SK-N-SH (cell line): ENCODE results near the gene ERGIC2. TPM values are rescaled to one million over a fixed set of nuclear protein-coding genes. Genes with fewer than 3 reads are reported as not detected.

Source experiments
- CTCF ChIA-PET: fragments of 300-600, 350-600 bp; formaldehyde crosslinking; extraction: SDS; loops from one replicate; lab custom pipeline; 2021; lab: Yijun Ruan, JAX
- POLR2A ChIA-PET: fragments of 350-600 bp; sonication (Branson Sonifier 250); formaldehyde crosslinking; extraction: SDS; loops from one replicate; lab custom pipeline; 2020; ENCODE audit warnings: antibody characterized with exemption, inconsistent platforms; lab: Yijun Ruan, JAX
- DNase-seq: peaks from one replicate; pipeline ENCODE4 v3.0.0; 2012
- H2AFZ ChIP-seq: fragments of 200-600 bp; sonication (generic); 2 replicates; pipeline ENCODE4 v1.8.1; 2016; ENCODE audit warnings: antibody characterized with exemption, mild to moderate bottlenecking, low read depth
- H3F3A ChIP-seq: fragments of 200-600 bp; sonication (generic); replicated peaks from 2 replicates; pipeline ENCODE3; 2016; ENCODE audit warnings: antibody characterized with exemption, mild to moderate bottlenecking; ENCODE audit not compliant: insufficient read depth
- H3K27ac ChIP-seq, 2 experiments: fragments of 200-500 bp in 1 of 2; fragments of 200-600 bp in 1 of 2; sonication (Bioruptor generic) in 1 of 2; sonication (generic), shearing (Covaris generic) in 1 of 2; 2 replicates each; pipeline versions ENCODE4 v1.5.1 to v1.6.1; 2014 to 2016; ENCODE audit warnings: low read depth in 2 of 2, inconsistent platforms in 1 of 2, low read length in 1 of 2, mild to moderate bottlenecking in 1 of 2, mixed read lengths in 1 of 2
- H3K27me3 ChIP-seq: fragments of 200-600 bp; sonication (generic), shearing (Covaris generic); 2 replicates; pipeline ENCODE4 v1.6.1; 2016; ENCODE audit warnings: mixed run types; ENCODE audit not compliant: insufficient read depth
- H3K36me3 ChIP-seq, 2 experiments: fragments of 200-500 bp in 1 of 2; fragments of 200-600 bp in 1 of 2; sonication (Bioruptor generic) in 1 of 2; sonication (generic) in 1 of 2; replicated peaks in 1 of 2; 2 replicates each; pipeline versions ENCODE3 to v1.5.1; 2014 to 2016; ENCODE audit warnings: low read length in 1 of 2, mild to moderate bottlenecking in 1 of 2; ENCODE audit not compliant: insufficient read depth in 2 of 2, control insufficient read depth in 1 of 2
- H3K4me1 ChIP-seq, 2 experiments: fragments of 200-500 bp in 1 of 2; fragments of 200-600 bp in 1 of 2; sonication (Bioruptor generic) in 1 of 2; sonication (generic), shearing (Covaris generic) in 1 of 2; 2 replicates each; pipeline versions ENCODE4 v1.5.1 to v1.6.1; 2014 to 2016; ENCODE audit warnings: low read depth in 1 of 2, low read length in 1 of 2, mixed run types in 1 of 2; ENCODE audit not compliant: insufficient read depth in 2 of 2, control insufficient read depth in 1 of 2
- H3K4me2 ChIP-seq: fragments of 200-600 bp; sonication (generic), shearing (Covaris generic); 2 replicates; pipeline ENCODE4 v1.6.1; 2017; ENCODE audit warnings: mixed run types
- H3K4me3 ChIP-seq, 2 experiments: fragments of 200-500 bp in 1 of 2; fragments of 200-600 bp in 1 of 2; sonication (Bioruptor generic) in 1 of 2; sonication (generic), shearing (Covaris generic) in 1 of 2; 2 replicates each; pipeline versions ENCODE4 v1.5.1 to v1.8.1; 2014 to 2016; ENCODE audit warnings: low read depth in 2 of 2, inconsistent platforms in 1 of 2, low read length in 1 of 2, mild to moderate bottlenecking in 1 of 2, mixed read lengths in 1 of 2, moderate library complexity in 1 of 2
- H3K79me2 ChIP-seq: fragments of 200-600 bp; sonication (generic); 2 replicates; pipeline ENCODE4 v1.8.1; 2017; ENCODE audit warnings: mild to moderate bottlenecking; ENCODE audit not compliant: insufficient read depth
- H3K9ac ChIP-seq: fragments of 200-600 bp; sonication (generic); 2 replicates; pipeline ENCODE4 v1.6.1; 2017; ENCODE audit warnings: mixed run types
- H3K9me2 ChIP-seq: fragments of 200-600 bp; sonication (generic); 2 replicates; pipeline ENCODE4 v1.6.1; 2017; ENCODE audit warnings: mixed run types
- H3K9me3 ChIP-seq: fragments of 200-600 bp; sonication (generic); 2 replicates; pipeline ENCODE4 v1.6.1; 2017; ENCODE audit warnings: mixed run types, mild to moderate bottlenecking, moderate library complexity
- H4K20me1 ChIP-seq: fragments of 200-600 bp; sonication (generic); 2 replicates; pipeline ENCODE4 v1.6.1; 2017; ENCODE audit warnings: mild to moderate bottlenecking, mixed run types; ENCODE audit not compliant: insufficient read depth
- EZH2phosphoT487 ChIP-seq: fragments of 200-600 bp; sonication (generic); IDR thresholded peaks from 2 replicates; pipeline ENCODE4 v1.6.1; 2017; ENCODE audit warnings: low read depth, mixed run types, mild to moderate bottlenecking, antibody characterized with exemption, moderate library complexity, borderline replicate concordance
- IRF3 ChIP-seq: fragments of 150-350 bp; IDR thresholded peaks from 2 replicates; pipeline ENCODE4 v1.6.1; 2016; ENCODE audit warnings: mild to moderate bottlenecking, low read depth, low read length
- MAX ChIP-seq: IDR thresholded peaks from 2 replicates; pipeline ENCODE4 v1.4.0; 2012; ENCODE audit warnings: low read depth
- MEF2A ChIP-seq: IDR thresholded peaks from 2 replicates; pipeline ENCODE4 v1.4.0; 2012; ENCODE audit warnings: low read depth, borderline replicate concordance
- NRF1 ChIP-seq: IDR thresholded peaks from 2 replicates; pipeline ENCODE4 v1.6.1; 2012; ENCODE audit warnings: low read depth, mild to moderate bottlenecking, low read length
- RAD21 ChIP-seq: IDR thresholded peaks from 2 replicates; pipeline ENCODE4 v1.6.1; 2012; ENCODE audit warnings: mild to moderate bottlenecking, low read length
- RCOR1 ChIP-seq: fragments of 150-350 bp; IDR thresholded peaks from 2 replicates; pipeline ENCODE4 v1.6.1; 2017; ENCODE audit warnings: antibody characterized with exemption, low read length
- RXRA ChIP-seq: IDR thresholded peaks from 2 replicates; pipeline ENCODE4 v1.4.0; 2012; ENCODE audit warnings: low read depth, mild to moderate bottlenecking, borderline replicate concordance
- SMC3 ChIP-seq: IDR thresholded peaks from 2 replicates; pipeline ENCODE4 v1.6.1; 2012; ENCODE audit warnings: low read depth, low read length, improper control_type of control experiment
- TAF1 ChIP-seq: IDR thresholded peaks from 2 replicates; pipeline ENCODE4 v1.6.1; 2012; ENCODE audit warnings: low read depth, mild to moderate bottlenecking, low read length, moderate library complexity, borderline replicate concordance
- YY1 ChIP-seq: IDR thresholded peaks from 2 replicates; pipeline ENCODE4 v1.4.0; 2012; ENCODE audit warnings: low read depth, mild to moderate bottlenecking
- WGBS: methylation state at CpG from one replicate; pipeline ENCODE4 v1.1.6; 2017; ENCODE audit warnings: low lambda C conversion rate; 5-methylcytosine and 5-hydroxymethylcytosine counted together
- polyA plus RNA-seq, 3 experiments: library from polyadenylated mRNA; depleted of rRNA; stranded (reverse); fragments of >200 nt; gene quantifications; 2 replicates each; pipeline ENCODE4 v1.2.3, GENCODE V29; 2012
- TF ChIP-seq, protein P1 (sequence below): fragments of 150-350 bp; IDR thresholded peaks from 2 replicates; pipeline ENCODE4 v1.6.1; 2017; ENCODE audit warnings: antibody characterized with exemption, low read length, low read depth, borderline replicate concordance
- TF ChIP-seq, protein P2 (sequence below): IDR thresholded peaks from 2 replicates; pipeline ENCODE4 v1.4.0; 2012; ENCODE audit warnings: low read depth, borderline replicate concordance

ERGIC2 gene
- polyA plus RNA-seq, 1 of the 3 experiments (the other 2 are of a cell fraction) = 22.1 TPM

DNA sequence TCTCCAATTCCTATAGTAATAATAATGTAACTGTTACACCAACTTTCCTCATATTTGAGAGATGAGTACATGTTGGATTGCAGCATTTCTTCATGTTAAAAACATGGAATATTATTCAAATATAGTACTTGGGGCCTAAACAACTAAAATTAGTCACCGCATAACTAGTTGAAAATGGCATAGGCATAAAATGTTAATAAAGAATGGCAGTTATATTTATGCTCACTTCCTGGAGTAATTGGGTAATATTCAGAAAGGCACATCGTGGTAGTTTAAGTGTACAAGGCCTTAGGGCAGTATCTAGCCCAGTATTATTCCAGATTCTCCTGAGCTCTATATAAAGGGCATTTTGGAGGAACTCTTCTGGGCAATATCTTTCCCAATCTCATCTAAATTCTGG is 46.0 kb downstream of the ERGIC2 start:
- WGBS = 93% methylated on average over 2 of the region's 2 CpGs
- H3K27me3 ChIP-seq = no peaks in the 10 kb centered on the region
- no peak overlapping the region for H2AFZ ChIP-seq
- H3K9ac ChIP-seq = no peak overlapping the region
- no peak for DNase-seq
- no peaks in the 10 kb centered on the region for H3K4me1 ChIP-seq
- CTCF ChIA-PET = interaction anchor here (2.1 to 2.3 kb wide), 2 partner anchors 17 to 261 kb away, joined by 5 to 9 read pairs; no protein-coding TSS in a partner anchor
- H3K4me2 ChIP-seq = no peak overlapping the region
- H3K27ac ChIP-seq = no peak overlapping the region
- H3K36me3 ChIP-seq = peaks cover 15 to 38% of the 10 kb centered on the region in 2 experiments
- no peak overlapping the region for H3K4me3 ChIP-seq
- no peaks in the 10 kb centered on the region for H3F3A ChIP-seq
- no peaks in the 10 kb centered on the region for H3K79me2 ChIP-seq
- POLR2A ChIA-PET = no interaction called here
- TF ChIP-seq IRF3 (no peak), YY1 (no peak)
- TF ChIP-seq, protein P1, sequence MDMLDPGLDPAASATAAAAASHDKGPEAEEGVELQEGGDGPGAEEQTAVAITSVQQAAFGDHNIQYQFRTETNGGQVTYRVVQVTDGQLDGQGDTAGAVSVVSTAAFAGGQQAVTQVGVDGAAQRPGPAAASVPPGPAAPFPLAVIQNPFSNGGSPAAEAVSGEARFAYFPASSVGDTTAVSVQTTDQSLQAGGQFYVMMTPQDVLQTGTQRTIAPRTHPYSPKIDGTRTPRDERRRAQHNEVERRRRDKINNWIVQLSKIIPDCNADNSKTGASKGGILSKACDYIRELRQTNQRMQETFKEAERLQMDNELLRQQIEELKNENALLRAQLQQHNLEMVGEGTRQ = no peak
- H3K9me2 ChIP-seq = no peaks in the 10 kb centered on the region
- no peaks in the 10 kb centered on the region for H4K20me1 ChIP-seq
- H3K9me3 ChIP-seq = no peaks in the 10 kb centered on the region

DNA sequence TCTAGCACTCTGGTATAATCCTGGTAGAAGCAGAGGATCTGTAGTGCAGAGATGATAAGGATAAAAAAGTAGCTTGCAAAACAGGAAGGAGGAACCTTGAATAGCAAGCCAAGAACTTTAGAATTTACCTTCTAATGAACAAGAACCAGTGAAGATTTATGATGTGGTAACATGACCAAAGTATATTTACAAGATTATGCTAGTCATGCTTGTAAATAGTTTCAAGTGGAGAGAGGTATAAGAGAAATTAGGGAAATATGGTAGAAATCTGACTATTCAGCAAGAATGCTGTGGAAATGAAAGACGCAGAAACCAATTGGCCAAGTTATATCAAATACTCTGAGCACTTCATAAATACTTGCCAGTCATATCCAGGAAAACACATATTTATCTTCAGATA is 47.8 kb downstream of the ERGIC2 start:
- 0% methylated on average over 1 of the region's 1 CpG for WGBS
- Histone ChIP-seq H3K27me3 (no peaks in the 10 kb centered on the region), H3K9me3 (no peaks in the 10 kb centered on the region), H3K4me3 (no peak overlapping the region), H3K27ac (no peak overlapping the region), H3K79me2 (no peaks in the 10 kb centered on the region), H4K20me1 (no peaks in the 10 kb centered on the region), H3K4me2 (no peak overlapping the region), H2AFZ (no peak overlapping the region), H3F3A (peaks cover 4% of the 10 kb centered on the region), H3K9me2 (no peaks in the 10 kb centered on the region), H3K4me1 (no peaks in the 10 kb centered on the region), H3K36me3 (peaks cover 4 to 35% of the 10 kb centered on the region in 2 experiments), H3K9ac (no peak overlapping the region)
- no peak for DNase-seq
- ChIA-PET POLR2A (no interaction called here), CTCF (interaction anchor here (2.1 kb wide), 1 partner anchor 15 kb away, joined by 7 read pairs; no protein-coding TSS in a partner anchor)
- TF ChIP-seq TAF1 (no peak), MAX (no peak), MEF2A (no peak), SMC3 (no peak), EZH2phosphoT487 (no peak), RCOR1 (no peak), NRF1 (no peak), RXRA (no peak), RAD21 (no peak)
- TF ChIP-seq, protein P2, sequence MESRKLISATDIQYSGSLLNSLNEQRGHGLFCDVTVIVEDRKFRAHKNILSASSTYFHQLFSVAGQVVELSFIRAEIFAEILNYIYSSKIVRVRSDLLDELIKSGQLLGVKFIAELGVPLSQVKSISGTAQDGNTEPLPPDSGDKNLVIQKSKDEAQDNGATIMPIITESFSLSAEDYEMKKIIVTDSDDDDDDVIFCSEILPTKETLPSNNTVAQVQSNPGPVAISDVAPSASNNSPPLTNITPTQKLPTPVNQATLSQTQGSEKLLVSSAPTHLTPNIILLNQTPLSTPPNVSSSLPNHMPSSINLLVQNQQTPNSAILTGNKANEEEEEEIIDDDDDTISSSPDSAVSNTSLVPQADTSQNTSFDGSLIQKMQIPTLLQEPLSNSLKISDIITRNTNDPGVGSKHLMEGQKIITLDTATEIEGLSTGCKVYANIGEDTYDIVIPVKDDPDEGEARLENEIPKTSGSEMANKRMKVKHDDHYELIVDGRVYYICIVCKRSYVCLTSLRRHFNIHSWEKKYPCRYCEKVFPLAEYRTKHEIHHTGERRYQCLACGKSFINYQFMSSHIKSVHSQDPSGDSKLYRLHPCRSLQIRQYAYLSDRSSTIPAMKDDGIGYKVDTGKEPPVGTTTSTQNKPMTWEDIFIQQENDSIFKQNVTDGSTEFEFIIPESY = no peak
